ENCODE results near the gene SYT3.
"Not testable (repeated sequence)": the region's sequence is repeated elsewhere in the genome, so short reads cannot be mapped to it uniquely, and the experiment has no call there.

Gene SYT3

GRCh38 chr19:50629801-50630200 is 9.9 kb downstream of the SYT3 start:
- no peak overlapping the region for H3K27ac ChIP-seq
- TF ChIP-seq ZFX (IDR thresholded peaks at IDR 0.05; ENCODE audit: borderline replicate concordance), result no peak
- TF ChIP-seq, protein P1, sequence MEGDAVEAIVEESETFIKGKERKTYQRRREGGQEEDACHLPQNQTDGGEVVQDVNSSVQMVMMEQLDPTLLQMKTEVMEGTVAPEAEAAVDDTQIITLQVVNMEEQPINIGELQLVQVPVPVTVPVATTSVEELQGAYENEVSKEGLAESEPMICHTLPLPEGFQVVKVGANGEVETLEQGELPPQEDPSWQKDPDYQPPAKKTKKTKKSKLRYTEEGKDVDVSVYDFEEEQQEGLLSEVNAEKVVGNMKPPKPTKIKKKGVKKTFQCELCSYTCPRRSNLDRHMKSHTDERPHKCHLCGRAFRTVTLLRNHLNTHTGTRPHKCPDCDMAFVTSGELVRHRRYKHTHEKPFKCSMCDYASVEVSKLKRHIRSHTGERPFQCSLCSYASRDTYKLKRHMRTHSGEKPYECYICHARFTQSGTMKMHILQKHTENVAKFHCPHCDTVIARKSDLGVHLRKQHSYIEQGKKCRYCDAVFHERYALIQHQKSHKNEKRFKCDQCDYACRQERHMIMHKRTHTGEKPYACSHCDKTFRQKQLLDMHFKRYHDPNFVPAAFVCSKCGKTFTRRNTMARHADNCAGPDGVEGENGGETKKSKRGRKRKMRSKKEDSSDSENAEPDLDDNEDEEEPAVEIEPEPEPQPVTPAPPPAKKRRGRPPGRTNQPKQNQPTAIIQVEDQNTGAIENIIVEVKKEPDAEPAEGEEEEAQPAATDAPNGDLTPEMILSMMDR (IDR thresholded peaks at IDR 0.05), result no peak

- no peak for TF ChIP-seq ZFX (IDR thresholded peaks at IDR 0.05; ENCODE audit: borderline replicate concordance)
- TF ChIP-seq, protein P1 (IDR thresholded peaks at IDR 0.05), result no peak
- no peak overlapping the region for H3K27ac ChIP-seq
Observed at GRCh38 chr19:50629194-50629593, 10.5 kb downstream of the SYT3 start.

- no peak for TF ChIP-seq ZFX (IDR thresholded peaks at IDR 0.05; ENCODE audit: borderline replicate concordance)
Observed at GRCh38 chr19:50628551-50628950, 11.1 kb downstream of the SYT3 start.

DNA sequence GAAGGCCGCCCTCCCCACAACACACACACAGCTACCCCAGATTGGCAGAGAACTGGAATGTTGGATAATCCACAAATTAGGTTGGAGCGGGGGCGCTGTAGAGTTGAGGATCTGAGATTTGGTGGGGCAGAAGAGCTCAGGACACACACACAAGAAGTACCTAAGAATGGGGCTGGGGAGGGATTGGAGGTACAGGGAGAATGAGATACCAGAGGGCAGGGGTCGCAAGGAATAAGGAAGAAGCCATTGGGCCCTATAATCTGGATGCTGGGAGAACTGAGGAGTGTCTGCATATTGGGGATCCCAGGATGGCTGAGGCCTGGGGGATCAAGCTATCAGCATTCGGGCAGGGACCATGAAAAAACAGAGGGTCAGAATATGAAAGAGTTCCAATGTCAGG is 11.5 kb downstream of the SYT3 start:
- H3K27ac ChIP-seq, result no peak overlapping the region
- TF ChIP-seq, protein P1 (IDR thresholded peaks at IDR 0.05), result no peak
- TF ChIP-seq ZFX (IDR thresholded peaks at IDR 0.05; ENCODE audit: borderline replicate concordance), result no peak

More at GRCh38 chr19:50628551-50628950, 11.1 kb downstream of the SYT3 start:
- no peak overlapping the region for H3K27ac ChIP-seq

GRCh38 chr19:50626795-50627194 is 12.9 kb downstream of the SYT3 start:
- TF ChIP-seq, protein P1 (IDR thresholded peaks at IDR 0.05), result no peak
- TF ChIP-seq ZFX (IDR thresholded peaks at IDR 0.05; ENCODE audit: borderline replicate concordance), result no peak

DNA sequence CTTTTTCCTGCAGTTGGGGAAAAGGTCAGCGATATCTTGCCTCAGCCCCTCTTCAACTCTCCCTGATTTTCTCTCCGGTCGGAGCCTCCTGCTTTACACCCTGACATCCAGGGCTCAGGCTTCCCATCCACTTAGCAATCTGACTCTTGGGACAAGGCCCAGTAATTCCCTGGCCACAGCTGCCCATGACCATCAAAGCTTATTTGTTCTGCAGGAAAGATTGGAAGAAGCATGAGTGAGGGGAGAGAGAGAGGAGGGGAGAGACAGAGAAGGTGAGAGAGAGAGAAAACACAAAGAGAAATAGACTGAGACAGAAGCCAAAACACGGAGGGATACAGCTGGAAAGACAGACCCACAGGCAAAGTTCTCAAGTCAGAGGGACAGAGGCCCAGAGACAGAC is 13.7 kb downstream of the SYT3 start:
- TF ChIP-seq, protein P1 (IDR thresholded peaks at IDR 0.05), result no peak
- TF ChIP-seq ZFX (IDR thresholded peaks at IDR 0.05; ENCODE audit: borderline replicate concordance), result no peak
- no peak overlapping the region for H3K27ac ChIP-seq

More at GRCh38 chr19:50626795-50627194, 12.9 kb downstream of the SYT3 start:
- H3K27ac ChIP-seq, result no peak overlapping the region

DNA sequence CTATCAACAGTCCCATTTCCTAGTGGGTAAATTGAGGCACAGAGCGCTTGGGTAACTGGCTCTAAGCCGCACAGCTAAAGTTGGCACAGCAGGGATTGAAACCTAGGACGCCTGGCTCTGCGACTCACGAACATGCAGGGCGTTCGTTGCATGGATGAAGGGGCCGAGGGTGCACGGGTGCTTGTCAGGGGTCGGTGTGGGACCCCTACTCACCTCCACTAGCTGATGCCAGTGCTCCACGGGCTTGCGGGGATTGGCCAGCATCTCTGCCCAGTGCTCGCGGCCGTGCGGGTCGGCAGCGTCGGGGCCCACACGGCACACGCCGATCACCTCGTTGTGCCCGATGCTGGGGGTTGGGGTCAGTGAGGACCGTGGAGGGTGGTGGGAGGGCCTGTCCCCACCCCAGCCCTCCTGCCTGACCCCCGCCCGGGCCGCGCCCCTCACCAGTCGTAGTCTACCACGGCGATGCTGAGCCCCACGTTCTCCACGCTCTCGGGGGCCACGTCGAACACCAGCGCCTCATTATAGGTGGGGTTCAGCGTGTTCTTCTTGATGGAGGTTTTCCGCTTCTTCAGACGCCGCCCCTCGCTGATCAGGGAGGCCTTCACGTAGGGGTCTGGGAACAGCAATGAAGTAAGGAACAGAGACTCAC is 14.6 kb downstream of the SYT3 start:
- TF ChIP-seq, protein P1 (IDR thresholded peaks at IDR 0.05), result no peak
- TF ChIP-seq ZFX (IDR thresholded peaks at IDR 0.05; ENCODE audit: borderline replicate concordance), result no peak
- H3K27ac ChIP-seq, result no peak overlapping the region

GRCh38 chr19:50620394-50620906 is 19.2 kb downstream of the SYT3 start:
- H3K27ac ChIP-seq, result not testable (repeated sequence)

DNA sequence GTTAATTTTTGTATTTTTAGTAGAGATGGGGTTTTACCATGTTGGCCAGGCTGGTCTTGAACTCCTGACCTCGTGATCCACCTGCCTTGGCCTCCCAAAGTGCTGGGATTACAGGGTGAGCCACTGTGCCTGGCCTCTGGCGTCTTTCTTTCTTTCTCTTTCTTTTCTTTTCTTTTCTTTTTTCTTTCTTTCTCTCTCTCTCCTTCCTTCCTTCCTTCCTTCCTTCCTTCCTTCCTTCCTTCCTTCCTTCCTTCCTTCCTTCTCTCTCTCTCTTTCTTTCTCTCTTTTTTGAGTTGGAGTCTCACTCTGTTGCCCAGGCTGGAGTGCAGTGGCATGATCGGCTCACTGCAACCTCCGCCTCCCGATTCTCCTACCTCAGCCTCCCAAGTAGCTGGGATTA is 20.5 kb downstream of the SYT3 start:
- H3K27ac ChIP-seq, result not testable (repeated sequence)

- not testable (repeated sequence) for H3K27ac ChIP-seq
Observed at GRCh38 chr19:50618379-50618778, 21.3 kb downstream of the SYT3 start.

DNA sequence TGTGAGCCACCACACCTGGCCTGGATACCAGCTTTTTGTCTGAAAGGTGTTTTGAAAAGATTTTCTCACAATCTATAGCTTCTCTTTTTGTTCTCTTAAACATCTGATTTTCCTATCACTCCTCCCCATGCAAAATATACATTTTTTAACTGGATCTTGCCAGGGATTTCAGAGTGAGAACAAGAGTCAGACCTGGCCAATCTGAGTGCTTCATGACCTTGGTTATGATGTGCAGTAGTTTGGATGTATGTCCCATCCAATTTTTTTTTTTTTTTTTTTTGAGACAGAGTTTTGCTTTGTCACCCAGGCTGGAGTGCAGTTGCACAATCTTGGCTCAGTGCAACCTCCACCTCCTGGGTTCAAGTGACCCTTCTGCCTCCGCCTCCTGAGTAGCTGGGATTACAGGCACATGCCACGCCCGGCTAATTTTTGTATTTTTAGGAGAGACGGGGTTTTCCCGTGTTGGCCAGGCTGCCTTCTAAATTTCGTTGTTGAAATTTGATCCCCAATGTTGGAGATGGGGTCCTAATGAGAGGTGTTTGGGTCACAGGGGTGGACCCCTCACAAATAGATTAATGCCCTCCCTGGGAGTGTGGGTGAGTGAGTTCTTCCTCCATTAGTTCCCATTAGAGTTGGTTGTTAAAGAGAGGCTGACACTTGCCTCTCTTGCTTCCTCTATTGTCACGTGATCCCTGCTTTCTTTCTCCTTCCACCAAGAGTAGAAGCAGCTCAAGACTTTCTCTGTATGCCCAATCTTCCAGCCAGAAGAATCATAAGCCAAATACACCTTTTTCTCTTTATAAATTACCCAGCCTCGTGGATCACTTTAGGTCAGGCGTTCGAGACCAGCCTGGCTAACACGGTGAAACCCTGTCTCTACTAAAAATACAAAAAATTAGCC is 26.9 kb downstream of the SYT3 start:
- H3K27ac ChIP-seq, result not testable (repeated sequence)
